Upper lobe of right lung (tissue), 1 donor: ENCODE data around the gene IQCB1. TPM values are rescaled to one million over a fixed set of nuclear protein-coding genes. Genes with fewer than 3 reads are reported as not detected.

Source experiments
- ATAC-seq: fragments of 200-7000 bp; cut with Tn5 transposase; one replicate; pipeline ENCODE4 v1.9.1; 2020; ENCODE audit warnings: mild to moderate bottlenecking, moderate library complexity
- DNase-seq: peaks from one replicate; pipeline ENCODE4 v3.0.0-alpha.2; 2020
- H3K27ac ChIP-seq: fragments of 200-600 bp; one replicate; pipeline ENCODE4 v1.8.0; 2022
- H3K27me3 ChIP-seq: fragments of 200-600 bp; one replicate; pipeline ENCODE4 v1.8.0; 2022; ENCODE audit warnings: mild to moderate bottlenecking
- H3K36me3 ChIP-seq: fragments of 200-600 bp; one replicate; pipeline ENCODE4 v1.8.0; 2022
- H3K4me1 ChIP-seq: fragments of 200-600 bp; one replicate; pipeline ENCODE4 v1.8.0; 2022
- H3K4me3 ChIP-seq: fragments of 200-600 bp; one replicate; pipeline ENCODE4 v1.8.0; 2022; ENCODE audit warnings: mild to moderate bottlenecking
- H3K9me3 ChIP-seq: fragments of 200-600 bp; one replicate; pipeline ENCODE4 v1.8.0; 2022
- intact Hi-C: fragments of 100-400 bp; cut with DNase I; formaldehyde crosslinking; loops from one replicate; pipeline ENCODE4 v1.11.0; 2022
- total RNA-seq: library from RNA; stranded (reverse); fragmentation: NEBNext Ultra II Directional; extraction: Animal tissue kit (Norgen Biotek cat#: 25700); gene quantifications from one replicate; pipeline ENCODE4 v1.2.1, GENCODE V29; 2021
- TF ChIP-seq, protein P1 (sequence below): fragments of 200-600 bp; IDR thresholded peaks from one replicate; pipeline ENCODE4 v1.8.0; 2022; ENCODE audit warnings: antibody characterized with exemption
- donor health status: DM: no; HTN: yes; CAD: no; lungs with severe emphysema.

The IQCB1 gene
- total RNA-seq, 1 donor from 2014 or later = 14.5 TPM

GRCh38 chr3:121821421-121822199, 13.2 kb downstream of the IQCB1 start:
- Histone ChIP-seq H3K36me3 (peaks cover 54% of the 10 kb centered on the region), H3K9me3 (peaks cover 11% of the 10 kb centered on the region), H3K4me3 (no peak overlapping the region), H3K4me1 (no peaks in the 10 kb centered on the region), H3K27ac (no peak overlapping the region), H3K27me3 (no peaks in the 10 kb centered on the region)
- intact Hi-C loops = no loop called here
- ATAC-seq (no peak), DNase-seq (no peak)
- TF ChIP-seq, protein P1, sequence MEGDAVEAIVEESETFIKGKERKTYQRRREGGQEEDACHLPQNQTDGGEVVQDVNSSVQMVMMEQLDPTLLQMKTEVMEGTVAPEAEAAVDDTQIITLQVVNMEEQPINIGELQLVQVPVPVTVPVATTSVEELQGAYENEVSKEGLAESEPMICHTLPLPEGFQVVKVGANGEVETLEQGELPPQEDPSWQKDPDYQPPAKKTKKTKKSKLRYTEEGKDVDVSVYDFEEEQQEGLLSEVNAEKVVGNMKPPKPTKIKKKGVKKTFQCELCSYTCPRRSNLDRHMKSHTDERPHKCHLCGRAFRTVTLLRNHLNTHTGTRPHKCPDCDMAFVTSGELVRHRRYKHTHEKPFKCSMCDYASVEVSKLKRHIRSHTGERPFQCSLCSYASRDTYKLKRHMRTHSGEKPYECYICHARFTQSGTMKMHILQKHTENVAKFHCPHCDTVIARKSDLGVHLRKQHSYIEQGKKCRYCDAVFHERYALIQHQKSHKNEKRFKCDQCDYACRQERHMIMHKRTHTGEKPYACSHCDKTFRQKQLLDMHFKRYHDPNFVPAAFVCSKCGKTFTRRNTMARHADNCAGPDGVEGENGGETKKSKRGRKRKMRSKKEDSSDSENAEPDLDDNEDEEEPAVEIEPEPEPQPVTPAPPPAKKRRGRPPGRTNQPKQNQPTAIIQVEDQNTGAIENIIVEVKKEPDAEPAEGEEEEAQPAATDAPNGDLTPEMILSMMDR = no peak

GRCh38 chr3:121819236-121819635, 15.6 kb downstream of the IQCB1 start:
- no peaks in the 10 kb centered on the region for H3K4me1 ChIP-seq
- no peak overlapping the region for H3K4me3 ChIP-seq
- intact Hi-C loops = no loop called here
- DNase-seq = no peak
- TF ChIP-seq, protein P1 = no peak
- H3K27me3 ChIP-seq = no peaks in the 10 kb centered on the region
- peaks cover 11% of the 10 kb centered on the region for H3K9me3 ChIP-seq
- H3K27ac ChIP-seq = no peak overlapping the region
- ATAC-seq = no peak
- H3K36me3 ChIP-seq = peaks cover 31% of the 10 kb centered on the region

DNA sequence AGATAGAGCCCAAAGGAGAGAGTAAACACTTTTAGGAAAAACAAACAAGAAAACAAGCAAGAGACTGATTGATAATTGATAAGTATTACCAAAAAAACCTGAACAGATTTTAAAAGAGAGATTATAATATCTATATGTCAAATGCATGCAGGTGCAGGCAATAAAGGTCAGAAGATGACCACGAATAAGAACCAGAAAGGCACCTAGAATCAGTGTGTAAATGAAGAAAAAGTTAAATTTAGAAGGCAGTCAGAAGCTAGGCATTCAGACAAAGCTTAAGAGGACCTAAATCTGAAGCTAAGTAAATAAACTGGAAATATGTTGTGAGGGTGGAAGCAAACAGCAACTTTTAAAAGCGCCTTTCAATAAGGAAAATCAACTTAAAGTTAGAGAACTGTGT, 16.3 kb downstream of the IQCB1 start:
- peaks cover 11% of the 10 kb centered on the region for H3K9me3 ChIP-seq
- H3K4me3 ChIP-seq = no peak overlapping the region
- no peaks in the 10 kb centered on the region for H3K27me3 ChIP-seq
- no peak for DNase-seq
- H3K27ac ChIP-seq = no peak overlapping the region
- H3K4me1 ChIP-seq = no peaks in the 10 kb centered on the region
- intact Hi-C loops = no loop called here
- TF ChIP-seq, protein P1 = no peak
- peaks cover 24% of the 10 kb centered on the region for H3K36me3 ChIP-seq
- ATAC-seq = no peak

DNA sequence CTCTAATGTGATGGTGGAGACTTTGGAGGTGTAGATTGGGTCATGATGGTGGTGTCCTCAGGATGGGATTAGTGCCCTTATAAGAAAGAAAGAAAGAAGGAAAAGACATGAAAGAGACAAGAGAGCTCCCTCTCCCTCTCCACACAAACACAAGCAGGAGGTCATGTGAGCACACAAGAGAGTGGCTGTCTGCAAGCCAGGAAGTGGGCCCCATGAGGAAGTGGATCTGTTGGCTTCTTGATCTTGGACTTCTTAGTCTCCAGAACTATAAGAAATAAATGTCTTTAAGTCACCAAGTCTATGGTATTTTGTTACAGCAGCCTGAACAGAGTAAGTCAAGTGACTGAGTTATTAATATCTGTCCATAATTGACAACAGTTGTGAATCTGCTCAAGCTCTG, 17.1 kb downstream of the IQCB1 start:
- Histone ChIP-seq H3K4me1 (no peaks in the 10 kb centered on the region), H3K27ac (no peak overlapping the region), H3K27me3 (no peaks in the 10 kb centered on the region), H3K9me3 (peaks cover 4% of the 10 kb centered on the region), H3K36me3 (peaks cover 19% of the 10 kb centered on the region), H3K4me3 (no peak overlapping the region)
- ATAC-seq = peak; percentile 55
- no peak for DNase-seq
- intact Hi-C loops = no loop called here
- TF ChIP-seq, protein P1 = no peak

DNA sequence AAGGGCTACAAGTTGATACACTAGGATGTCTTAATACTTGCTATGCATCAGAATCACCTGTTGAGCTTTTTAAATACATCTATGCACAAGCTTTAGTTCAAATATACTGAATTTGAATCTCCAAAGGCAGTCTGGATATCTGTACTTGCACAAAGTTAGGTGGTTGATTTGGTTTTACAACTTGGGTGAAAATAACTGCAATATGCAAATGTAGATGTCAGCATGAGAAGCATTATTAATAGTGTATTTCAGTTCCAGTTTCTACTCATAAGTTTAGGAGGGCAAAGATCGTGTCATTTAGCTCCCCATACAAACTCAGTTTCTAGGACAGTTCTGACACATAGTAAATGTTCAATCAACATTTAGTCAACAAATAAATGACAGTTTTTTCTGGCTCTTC, 25.6 kb downstream of the IQCB1 start:
- no peaks in the 10 kb centered on the region for H3K27me3 ChIP-seq
- H3K36me3 ChIP-seq = peaks cover 29% of the 10 kb centered on the region
- TF ChIP-seq, protein P1 = no peak
- intact Hi-C loops = no loop called here
- no peaks in the 10 kb centered on the region for H3K4me1 ChIP-seq
- ATAC-seq (no peak), DNase-seq (no peak)
- no peak overlapping the region for H3K27ac ChIP-seq
- H3K4me3 ChIP-seq = no peak overlapping the region
- H3K9me3 ChIP-seq = no peaks in the 10 kb centered on the region
